ENCODE results near the gene ASMT.
"Not testable (repeated sequence)": the region's sequence is repeated elsewhere in the genome, so short reads cannot be mapped to it uniquely, and the experiment has no call there.

Gene ASMT

GRCh38 chrX:1614927-1615326, at the start of gene ASMT:
Gene ASMT, plus strand, starts transcription at chrX:1615059. Its CDS starts 141 bp downstream, at chrX:1615200.
- no peak for DNase-seq

- not testable (repeated sequence) for DNase-seq
Measured at GRCh38 chrX:1574181-1574580, 40.7 kb upstream of the ASMT start.

- DNase-seq: no peak
Measured at GRCh38 chrX:1576201-1576992, 38.5 kb upstream of the ASMT start.

- DNase-seq: no peak
Measured at GRCh38 chrX:1577845-1578244, 37.0 kb upstream of the ASMT start.

GRCh38 chrX:1578511-1579173, 36.2 kb upstream of the ASMT start:
- no peak for DNase-seq

GRCh38 chrX:1581132-1581531, 33.7 kb upstream of the ASMT start:
- DNase-seq: no peak

GRCh38 chrX:1582686-1583437, 32.0 kb upstream of the ASMT start:
- DNase-seq: no peak

GRCh38 chrX:1584237-1585011, 30.4 kb upstream of the ASMT start:
- DNase-seq: no peak

GRCh38 chrX:1587161-1587560, 27.7 kb upstream of the ASMT start:
- DNase-seq: no peak

GRCh38 chrX:1589356-1590130, 25.3 kb upstream of the ASMT start:
- DNase-seq: no peak

GRCh38 chrX:1591102-1591862, 23.6 kb upstream of the ASMT start, which contains the start of gene AKAP17A:
Gene AKAP17A, plus strand, starts transcription at chrX:1591604. Its CDS starts 1,859 bp downstream, at chrX:1593463.
- DNase-seq: peak; percentile 94

- DNase-seq: no peak
Measured at GRCh38 chrX:1591863-1592469, 22.9 kb upstream of the ASMT start.

GRCh38 chrX:1592470-1593142, 22.3 kb upstream of the ASMT start:
- no peak for DNase-seq

GRCh38 chrX:1593286-1594271, 21.3 kb upstream of the ASMT start:
- no peak for DNase-seq

- no peak for DNase-seq
Measured at GRCh38 chrX:1595711-1596060, 19.2 kb upstream of the ASMT start.

- DNase-seq: no peak
Measured at GRCh38 chrX:1596676-1597344, 18.0 kb upstream of the ASMT start.

- no peak for DNase-seq
Measured at GRCh38 chrX:1597345-1598020, 17.4 kb upstream of the ASMT start.

All from HCEC 1CT (cell line).